MG63 (cell line): ENCODE data around the gene ACOX1. TPM values are rescaled to one million over a fixed set of nuclear protein-coding genes. Genes with fewer than 3 reads are reported as not detected.

Experiments used
- DNase-seq: peaks from one replicate; pipeline ENCODE4 v3.0.0-alpha.2; 2020
- H3K27me3 ChIP-seq: fragments of 250-450 bp; sonication (Bioruptor Pico); 2 replicates; pipeline ENCODE4 v1.5.1; 2020; ENCODE audit warnings: mild to moderate bottlenecking, moderate library complexity
- H3K36me3 ChIP-seq: fragments of 250-450 bp; sonication (Bioruptor Pico); 2 replicates; pipeline ENCODE4 v1.5.1; 2020; ENCODE audit warnings: mild to moderate bottlenecking, moderate library complexity
- H3K4me3 ChIP-seq: fragments of 250-450 bp; sonication (Bioruptor Pico); 2 replicates; pipeline ENCODE4 v1.5.1; 2020; ENCODE audit warnings: mild to moderate bottlenecking, moderate library complexity
- H3K9me3 ChIP-seq: fragments of 250-450 bp; sonication (Bioruptor Pico); 2 replicates; pipeline ENCODE4 v1.5.1; 2020; ENCODE audit warnings: mild to moderate bottlenecking, moderate library complexity
- total RNA-seq: library from RNA; depleted of rRNA; stranded (reverse); fragments of >200 nt; shearing (Covaris generic); gene quantifications from 2 replicates; pipeline ENCODE4 v1.2.3, GENCODE V29; 2014; ENCODE audit warnings: low replicate concordance; rRNA removed

Gene ACOX1
- 24.5 and 26.9 TPM in 2 replicates for total RNA-seq

GRCh38 chr17:75978938-75979704 lies at the start of gene ACOX1, which contains the start of gene TEN1:
Gene ACOX1 (minus strand): TSS chr17:75979166. CDS start chr17:75979073, 93 bp downstream.
Gene TEN1 (plus strand): TSS chr17:75979240. CDS start chr17:75986193, 6,953 bp downstream.
- no peaks in the 10 kb centered on the region for H3K9me3 ChIP-seq
- H3K27me3 ChIP-seq: no peaks in the 10 kb centered on the region
- peak within 1 kb of the TSS; percentile 85 for H3K4me3 ChIP-seq
- H3K36me3 ChIP-seq: peaks cover 16% of the 10 kb centered on the region
- peak; percentile 99 for DNase-seq

- H3K4me3 ChIP-seq: no peak within 1 kb of the TSS
- H3K36me3 ChIP-seq: no peaks in the 10 kb centered on the region
- no peaks in the 10 kb centered on the region for H3K9me3 ChIP-seq
- no peaks in the 10 kb centered on the region for H3K27me3 ChIP-seq
- no peak for DNase-seq
Measured at GRCh38 chr17:76027159-76027839, 48.3 kb upstream of the ACOX1 start, which contains the start of gene EVPL. Gene EVPL (minus strand): TSS chr17:76027306. CDS start chr17:76027198, 108 bp downstream.

- no peak for DNase-seq
- no peak overlapping the region for H3K4me3 ChIP-seq
- no peaks in the 10 kb centered on the region for H3K9me3 ChIP-seq
- no peaks in the 10 kb centered on the region for H3K27me3 ChIP-seq
- H3K36me3 ChIP-seq: no peaks in the 10 kb centered on the region
Measured at GRCh38 chr17:76026714-76027158, 47.8 kb upstream of the ACOX1 start.

- Histone ChIP-seq H3K9me3 (no peaks in the 10 kb centered on the region), H3K4me3 (no peak overlapping the region), H3K36me3 (no peaks in the 10 kb centered on the region), H3K27me3 (no peaks in the 10 kb centered on the region)
- DNase-seq: no peak
Measured at GRCh38 chr17:76025294-76025693, 46.3 kb upstream of the ACOX1 start.

- Histone ChIP-seq H3K4me3 (no peak overlapping the region), H3K9me3 (no peaks in the 10 kb centered on the region), H3K36me3 (no peaks in the 10 kb centered on the region), H3K27me3 (no peaks in the 10 kb centered on the region)
- DNase-seq: no peak
Measured at GRCh38 chr17:76024353-76024752, 45.4 kb upstream of the ACOX1 start.

GRCh38 chr17:76023900-76024237 lies 44.9 kb upstream of the ACOX1 start:
- Histone ChIP-seq H3K36me3 (no peaks in the 10 kb centered on the region), H3K27me3 (no peaks in the 10 kb centered on the region), H3K9me3 (no peaks in the 10 kb centered on the region), H3K4me3 (no peak overlapping the region)
- no peak for DNase-seq

GRCh38 chr17:76022973-76023899 lies 44.3 kb upstream of the ACOX1 start:
- H3K9me3 ChIP-seq: no peaks in the 10 kb centered on the region
- H3K4me3 ChIP-seq: no peak overlapping the region
- no peak for DNase-seq
- H3K36me3 ChIP-seq: no peaks in the 10 kb centered on the region
- no peaks in the 10 kb centered on the region for H3K27me3 ChIP-seq

- Histone ChIP-seq H3K9me3 (no peaks in the 10 kb centered on the region), H3K36me3 (no peaks in the 10 kb centered on the region), H3K27me3 (no peaks in the 10 kb centered on the region), H3K4me3 (no peak overlapping the region)
- no peak for DNase-seq
Measured at GRCh38 chr17:76022285-76022684, 43.3 kb upstream of the ACOX1 start.

- Histone ChIP-seq H3K9me3 (no peaks in the 10 kb centered on the region), H3K4me3 (no peak overlapping the region), H3K27me3 (no peaks in the 10 kb centered on the region), H3K36me3 (no peaks in the 10 kb centered on the region)
- DNase-seq: no peak
Measured at GRCh38 chr17:76019833-76020467, 41.0 kb upstream of the ACOX1 start.

- Histone ChIP-seq H3K36me3 (no peaks in the 10 kb centered on the region), H3K9me3 (no peaks in the 10 kb centered on the region), H3K27me3 (no peaks in the 10 kb centered on the region), H3K4me3 (no peak overlapping the region)
- no peak for DNase-seq
Measured at GRCh38 chr17:76018801-76019200, 39.8 kb upstream of the ACOX1 start.

GRCh38 chr17:76018340-76018680 lies 39.3 kb upstream of the ACOX1 start:
- Histone ChIP-seq H3K4me3 (no peak overlapping the region), H3K9me3 (no peaks in the 10 kb centered on the region), H3K36me3 (no peaks in the 10 kb centered on the region), H3K27me3 (no peaks in the 10 kb centered on the region)
- DNase-seq: no peak

GRCh38 chr17:76017481-76018339 lies 38.7 kb upstream of the ACOX1 start:
- H3K4me3 ChIP-seq: no peak overlapping the region
- no peak for DNase-seq
- H3K36me3 ChIP-seq: no peaks in the 10 kb centered on the region
- no peaks in the 10 kb centered on the region for H3K9me3 ChIP-seq
- H3K27me3 ChIP-seq: no peaks in the 10 kb centered on the region

- Histone ChIP-seq H3K4me3 (no peak overlapping the region), H3K9me3 (no peaks in the 10 kb centered on the region), H3K27me3 (no peaks in the 10 kb centered on the region), H3K36me3 (no peaks in the 10 kb centered on the region)
- no peak for DNase-seq
Measured at GRCh38 chr17:76014925-76015261, 35.9 kb upstream of the ACOX1 start.

- H3K9me3 ChIP-seq: no peaks in the 10 kb centered on the region
- H3K4me3 ChIP-seq: no peak overlapping the region
- DNase-seq: peak; percentile 58
- no peaks in the 10 kb centered on the region for H3K27me3 ChIP-seq
- no peaks in the 10 kb centered on the region for H3K36me3 ChIP-seq
Measured at GRCh38 chr17:76014100-76014924, 35.3 kb upstream of the ACOX1 start.

GRCh38 chr17:76013377-76013932 lies 34.5 kb upstream of the ACOX1 start:
- Histone ChIP-seq H3K4me3 (no peak overlapping the region), H3K9me3 (no peaks in the 10 kb centered on the region), H3K36me3 (no peaks in the 10 kb centered on the region), H3K27me3 (no peaks in the 10 kb centered on the region)
- no peak for DNase-seq
